GM21423 (cell line): ENCODE data around the gene NOX1.
"Not testable (repeated sequence)": the region's sequence is repeated elsewhere in the genome, so short reads cannot be mapped to it uniquely, and the experiment has no call there.

ENCODE experiments used
- ATAC-seq: cut with Tn5 transposase; IDR thresholded peaks from one replicate; pipeline ENCODE4 v1.9.1; 2021; ENCODE audit warnings: mild to moderate bottlenecking, moderate library complexity; ENCODE audit not compliant: unreplicated experiment

The NOX1 gene

DNA sequence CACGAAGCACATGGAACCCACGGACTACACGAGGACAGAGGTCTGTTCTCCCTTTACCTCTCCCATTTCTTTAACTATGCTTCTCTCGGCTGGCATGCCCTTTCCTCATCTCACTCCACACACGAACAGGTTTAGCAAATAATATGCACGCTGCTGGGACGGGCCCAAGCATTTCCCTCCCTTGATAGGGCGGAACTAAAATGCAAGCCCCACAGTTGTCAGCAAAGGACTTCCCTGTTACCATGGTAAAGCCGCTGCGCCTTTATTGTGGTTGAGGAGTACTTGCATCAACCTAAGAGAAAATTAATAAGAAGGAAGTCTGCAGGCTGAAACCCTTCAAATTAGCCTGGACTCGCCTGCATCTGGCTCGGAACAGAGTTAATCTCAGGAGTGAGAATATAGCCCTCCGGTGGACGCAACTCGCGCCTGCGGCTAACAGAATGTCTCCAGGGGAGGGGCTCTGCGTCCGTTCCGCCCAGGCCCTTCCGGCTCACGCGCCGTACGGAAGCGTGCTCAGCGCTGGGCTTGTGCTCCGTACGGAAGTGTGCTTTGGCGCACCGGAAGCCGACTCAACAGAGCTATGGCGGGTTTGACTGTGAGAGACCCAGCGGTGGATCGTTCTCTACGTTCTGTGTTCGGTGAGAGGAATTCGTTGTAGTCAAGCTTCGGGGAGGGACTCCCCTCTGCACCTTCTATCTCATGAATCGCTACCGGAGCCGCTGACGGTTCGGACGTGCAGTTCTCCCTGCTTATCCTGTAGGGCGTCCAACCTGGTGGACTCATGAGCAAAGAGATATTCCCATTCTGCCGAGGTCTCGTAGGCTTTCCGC is 54.1 kb downstream of the NOX1 start, which contains the start of gene CSTF2:
CSTF2 (plus strand) TSS at position 555 of the 830 bp plus-strand sequence; CDS start at position 581, 26 bp downstream.
- ATAC-seq, result peak; percentile 99

DNA sequence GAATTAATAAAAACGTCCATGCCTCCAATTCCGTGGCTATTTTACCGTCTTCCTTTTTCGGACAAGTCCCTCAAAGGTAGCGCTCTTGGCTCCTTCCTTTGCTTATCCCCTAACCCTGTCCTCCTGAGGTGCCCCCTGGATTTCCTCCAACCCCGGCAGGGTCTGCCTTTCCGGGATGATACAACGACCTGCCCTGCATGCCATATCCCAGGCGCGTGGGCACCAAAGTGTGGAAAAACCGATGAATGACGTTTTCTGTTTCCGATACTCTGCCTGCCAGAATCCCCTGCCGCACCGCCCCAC is 54.7 kb downstream of the NOX1 start:
- no peak for ATAC-seq

DNA sequence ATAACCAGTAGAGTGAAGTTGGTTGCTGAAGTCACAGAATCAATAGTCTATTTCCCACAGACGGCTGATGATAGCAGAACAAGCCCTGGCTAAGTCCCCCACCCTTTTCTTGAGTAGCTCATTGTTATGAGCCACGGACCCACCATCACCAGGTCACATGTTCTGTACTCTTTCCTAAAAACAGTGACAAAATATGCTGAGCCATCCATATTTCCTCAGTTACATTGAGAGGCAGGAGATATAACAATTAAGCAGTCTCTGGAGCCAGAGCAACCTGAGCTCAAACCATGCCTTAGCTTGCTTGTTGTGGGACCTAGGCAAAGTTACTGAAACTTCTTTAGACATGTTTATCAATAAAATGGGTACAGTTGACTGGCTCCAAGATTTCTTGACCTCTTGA is 56.8 kb downstream of the NOX1 start:
- no peak for ATAC-seq

DNA sequence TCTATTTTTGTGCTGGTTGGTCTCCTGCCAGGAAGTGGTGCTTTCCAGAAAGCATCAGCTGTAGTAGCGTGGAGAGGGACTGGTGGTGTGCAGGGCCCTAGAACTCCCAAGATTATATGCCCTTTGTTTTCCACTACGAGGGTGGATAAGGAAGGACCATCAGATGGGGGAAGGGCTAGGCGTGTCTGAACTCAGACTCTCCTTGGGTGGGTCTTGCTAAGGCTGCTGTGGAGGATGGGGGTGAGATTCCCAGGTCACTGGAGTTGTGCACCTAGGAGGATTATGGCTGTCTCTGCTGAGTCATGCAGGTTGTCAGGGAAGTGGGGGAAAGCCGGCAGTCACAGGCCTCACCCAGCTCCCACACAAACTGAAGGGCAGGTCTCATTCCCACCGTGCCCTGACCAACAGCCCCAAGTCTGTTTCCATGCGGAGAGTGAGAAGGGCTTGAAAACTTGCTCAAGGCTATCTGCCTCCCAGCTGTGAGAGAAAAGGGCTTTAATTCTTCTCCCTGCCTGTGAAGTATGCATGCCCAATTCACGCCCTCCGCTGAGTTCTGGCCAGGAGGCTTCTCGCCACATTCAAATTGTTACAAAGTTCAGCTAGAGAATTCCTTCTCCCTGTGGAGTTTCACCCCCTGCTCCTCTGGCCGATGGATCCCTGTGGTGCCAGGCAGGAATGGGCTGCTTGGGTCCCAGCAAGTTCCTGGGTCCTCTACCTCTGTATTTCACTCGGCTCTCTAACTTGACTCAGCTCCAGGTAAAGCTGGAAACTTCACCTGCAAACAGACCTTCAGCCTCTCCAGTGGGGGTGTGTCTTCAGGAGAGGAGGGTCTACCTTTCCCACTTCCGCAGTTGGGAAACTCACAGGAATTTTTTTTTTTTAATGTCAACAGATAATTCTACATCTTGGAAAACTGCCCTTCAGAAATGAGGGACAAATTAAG is 61.7 kb downstream of the NOX1 start:
- ATAC-seq, result no peak

DNA sequence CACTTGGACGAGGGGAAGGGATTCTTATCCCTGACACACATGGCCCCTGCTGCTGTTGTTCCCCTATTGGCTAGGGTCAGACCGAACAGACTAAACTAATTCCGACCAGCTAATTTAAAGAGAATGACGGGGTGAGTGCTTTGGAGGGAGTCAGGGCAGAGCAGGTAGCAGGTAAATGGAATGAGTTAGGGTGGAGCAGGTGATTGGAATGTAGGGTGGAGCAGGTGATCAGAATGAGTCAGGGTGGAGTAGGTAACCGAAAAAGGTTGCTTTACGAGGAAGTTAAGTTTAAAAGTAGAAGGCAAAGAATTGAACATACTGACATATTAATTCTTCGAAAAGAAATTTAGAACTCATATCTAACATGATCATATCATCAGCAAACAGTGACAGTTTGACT is 65.9 kb downstream of the NOX1 start:
- not testable (repeated sequence) for ATAC-seq

DNA sequence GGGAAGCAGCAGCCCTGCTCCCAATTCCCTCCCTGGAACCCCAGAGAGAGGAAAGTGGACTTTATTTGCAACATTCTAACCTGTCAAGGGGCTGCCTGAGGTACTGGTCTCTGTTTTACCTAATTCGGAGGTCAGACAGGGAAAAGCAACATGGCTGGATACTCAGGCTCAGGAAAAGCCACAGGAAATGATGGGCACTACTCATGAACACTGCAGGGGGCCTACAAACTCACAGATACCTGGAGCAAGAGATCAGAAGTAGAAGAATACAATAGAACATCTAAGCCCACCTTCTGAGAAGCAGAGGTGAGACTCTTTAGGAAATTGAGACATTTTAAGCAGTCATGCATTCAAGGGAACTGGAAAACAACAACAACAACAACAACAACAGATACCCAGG is 69.4 kb downstream of the NOX1 start:
- no peak for ATAC-seq

DNA sequence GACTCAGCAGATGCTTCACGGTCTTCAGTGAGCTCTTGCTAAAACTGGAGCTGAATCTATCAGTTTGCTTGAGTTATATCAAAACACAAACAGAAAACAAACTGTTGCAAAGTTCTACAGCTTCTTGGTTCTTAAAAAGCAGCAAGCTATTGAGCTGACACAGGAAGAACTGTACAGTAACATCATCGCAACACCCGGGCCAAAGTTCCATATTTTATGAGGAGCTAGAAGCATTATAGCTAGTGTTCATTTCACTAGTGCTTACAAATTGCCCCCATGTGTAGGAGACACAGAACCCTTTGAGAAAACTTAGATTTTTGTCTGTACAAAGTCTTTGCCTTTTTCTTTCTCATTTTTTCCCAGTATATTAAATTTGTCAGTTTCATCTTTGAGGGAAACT is 71.3 kb downstream of the NOX1 start:
- ATAC-seq, result no peak

DNA sequence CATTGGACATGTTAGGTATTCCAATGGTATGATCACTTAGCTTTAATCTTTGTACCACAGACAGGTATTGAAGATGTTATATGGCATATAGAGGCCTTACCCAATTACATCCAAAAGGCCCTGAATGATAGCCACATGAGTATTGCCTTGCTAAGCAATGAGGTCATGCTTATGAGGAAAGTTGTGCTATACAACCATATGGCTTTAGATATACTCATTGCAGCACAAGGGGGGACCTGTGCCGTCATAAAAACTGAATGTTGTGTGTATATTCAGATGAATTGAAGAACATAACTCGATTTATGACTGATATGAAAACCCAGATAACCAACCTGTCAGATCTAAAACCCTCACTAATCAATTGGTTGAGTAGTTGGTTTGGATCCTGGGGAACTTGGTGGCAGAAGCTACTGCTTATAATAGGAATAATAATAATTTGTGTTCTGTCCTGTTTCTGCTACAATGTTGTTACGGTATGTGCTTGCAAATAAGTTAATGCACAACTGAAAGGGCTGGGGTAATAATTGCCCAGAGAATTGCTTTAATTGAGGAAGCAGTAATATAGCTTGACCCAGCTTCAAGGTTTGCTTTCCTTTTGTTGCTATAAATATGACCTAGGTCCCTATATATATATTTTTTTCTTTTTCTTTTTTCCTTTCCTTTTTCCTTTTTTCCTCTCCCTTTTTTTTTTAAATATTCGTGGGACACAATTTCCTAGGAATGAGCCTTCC is 75.5 kb downstream of the NOX1 start:
- no peak for ATAC-seq

DNA sequence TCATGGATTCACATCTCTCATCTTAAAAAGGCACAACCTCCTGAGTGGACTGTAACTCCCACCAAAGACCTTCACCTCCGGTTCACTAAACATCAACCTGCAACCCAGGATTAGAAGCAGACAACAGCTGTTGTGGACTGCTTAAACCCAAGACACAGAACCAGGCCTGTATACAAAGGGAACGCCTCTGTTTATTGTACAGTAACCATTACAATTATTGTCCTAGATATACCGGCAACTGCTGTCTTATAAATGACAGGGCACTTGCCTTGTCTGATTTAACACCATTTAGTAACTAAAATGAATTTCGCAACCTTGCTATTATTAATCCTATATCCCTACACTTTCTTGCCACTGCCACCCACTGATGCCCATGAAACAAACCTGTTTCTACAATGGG is 76.8 kb downstream of the NOX1 start:
- ATAC-seq, result no peak

DNA sequence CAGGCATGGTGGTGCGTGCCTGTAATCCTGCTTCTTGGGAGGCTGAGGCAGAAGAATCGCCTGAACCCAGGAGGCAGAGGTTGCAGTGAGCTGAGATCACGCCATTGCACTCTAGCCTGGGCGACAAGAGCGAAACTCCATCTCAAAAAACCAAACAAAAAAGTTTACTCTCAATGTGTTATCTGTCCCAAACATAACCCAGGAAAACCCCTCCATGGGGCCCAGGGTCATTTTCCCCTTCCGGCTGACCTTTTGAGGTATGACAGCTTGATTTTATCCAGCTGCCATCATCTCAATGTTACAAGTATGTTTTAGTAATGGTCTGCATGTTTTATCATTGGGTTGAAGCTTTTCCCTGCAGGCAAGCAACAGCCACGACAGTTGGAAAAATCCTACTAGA is 77.8 kb downstream of the NOX1 start:
- ATAC-seq, result not testable (repeated sequence)
